GM06990 (cell line): Measurements from ENCODE around the gene MRPL49.
A peak's percentile ranks its signal among the peaks of the same experiment; 100 is the strongest.

Source experiments
- DNase-seq: peaks from one replicate; pipeline ENCODE4 v3.0.0-alpha.2; 2011; ENCODE audit not compliant: insufficient read length; ENCODE audit errors: extremely low read depth
- H3K27me3 ChIP-seq: replicated peaks from 2 replicates; pipeline ENCODE4 v1.6.0; 2011; ENCODE audit warnings: low read length; ENCODE audit not compliant: control insufficient read depth, insufficient read depth
- H3K36me3 ChIP-seq: 2 replicates; pipeline ENCODE4 v1.5.1; 2011; ENCODE audit warnings: low read length; ENCODE audit not compliant: control insufficient read depth, insufficient read depth
- H3K4me3 ChIP-seq: replicated peaks from 2 replicates; pipeline ENCODE4 v1.5.1; 2011; ENCODE audit warnings: low read depth, mild to moderate bottlenecking, control low read depth, low read length
- CTCF ChIP-seq: IDR thresholded peaks from 2 replicates; pipeline ENCODE4 v1.5.1; 2011; ENCODE audit warnings: low read length, control low read depth, mild to moderate bottlenecking, inconsistent platforms; ENCODE audit not compliant: insufficient read depth, poor library complexity, severe bottlenecking

Gene MRPL49

GRCh38 chr11:65111159-65111743 lies 10.9 kb upstream of the MRPL49 start:
- no peak for DNase-seq
- Histone ChIP-seq H3K4me3 (no peak overlapping the region), H3K36me3 (peaks cover 12% of the 10 kb centered on the region), H3K27me3 (no peaks in the 10 kb centered on the region)
- no peak for TF ChIP-seq CTCF

GRCh38 chr11:65111744-65112545 lies 10.2 kb upstream of the MRPL49 start, which contains the start of gene TM7SF2:
TSS of gene TM7SF2 (plus strand) at chr11:65111872. CDS start at chr11:65112016, 144 bp downstream.
- H3K36me3 ChIP-seq: peaks cover 12% of the 10 kb centered on the region

DNA sequence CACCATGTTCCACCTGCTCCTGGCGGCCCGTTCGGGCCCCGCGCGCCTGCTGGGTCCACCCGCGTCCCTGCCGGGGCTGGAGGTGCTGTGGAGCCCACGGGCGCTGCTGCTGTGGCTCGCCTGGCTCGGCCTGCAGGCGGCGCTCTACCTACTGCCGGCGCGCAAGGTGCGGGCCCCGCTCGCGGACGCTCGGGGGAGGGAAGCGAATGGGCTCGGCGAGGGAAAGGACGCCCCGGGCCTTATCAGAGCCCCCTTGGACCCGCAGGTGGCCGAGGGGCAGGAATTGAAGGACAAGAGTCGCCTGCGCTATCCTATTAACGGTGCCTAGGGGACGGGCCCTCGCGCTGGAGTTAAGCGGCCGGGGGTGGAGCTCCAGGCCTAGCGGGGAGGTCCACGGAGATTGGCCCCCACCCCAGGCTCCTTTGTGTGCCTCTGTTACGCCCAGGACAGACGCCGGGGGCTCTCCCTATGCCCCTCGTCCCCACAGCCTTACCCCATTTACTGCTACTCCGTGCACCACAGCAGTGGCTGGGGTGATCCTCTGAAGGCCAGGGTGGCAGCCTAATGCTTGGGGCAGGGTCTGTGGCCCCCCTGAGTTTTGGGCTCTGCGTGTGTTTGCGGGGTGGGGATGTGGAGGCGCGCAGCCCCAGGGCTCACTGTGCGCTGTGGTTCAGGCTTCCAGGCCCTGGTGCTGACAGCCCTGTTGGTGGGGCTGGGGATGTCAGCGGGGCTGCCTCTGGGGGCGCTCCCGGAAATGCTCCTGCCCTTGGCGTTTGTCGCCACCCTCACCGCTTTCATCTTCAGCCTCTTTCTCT lies 9.4 kb upstream of the MRPL49 start:
- H3K4me3 ChIP-seq: peak overlapping the region; percentile 67
- H3K36me3 ChIP-seq: peaks cover 10% of the 10 kb centered on the region
- no peaks in the 10 kb centered on the region for H3K27me3 ChIP-seq
- DNase-seq: peak; percentile 83
- peak; percentile 77 for TF ChIP-seq CTCF

More at GRCh38 chr11:65111744-65112545, 10.2 kb upstream of the MRPL49 start, which contains the start of gene TM7SF2:
- DNase-seq: peak; percentile 95
- no peak for TF ChIP-seq CTCF
- Histone ChIP-seq H3K27me3 (no peaks in the 10 kb centered on the region), H3K4me3 (peak within 1 kb of the TSS; percentile 67)

DNA sequence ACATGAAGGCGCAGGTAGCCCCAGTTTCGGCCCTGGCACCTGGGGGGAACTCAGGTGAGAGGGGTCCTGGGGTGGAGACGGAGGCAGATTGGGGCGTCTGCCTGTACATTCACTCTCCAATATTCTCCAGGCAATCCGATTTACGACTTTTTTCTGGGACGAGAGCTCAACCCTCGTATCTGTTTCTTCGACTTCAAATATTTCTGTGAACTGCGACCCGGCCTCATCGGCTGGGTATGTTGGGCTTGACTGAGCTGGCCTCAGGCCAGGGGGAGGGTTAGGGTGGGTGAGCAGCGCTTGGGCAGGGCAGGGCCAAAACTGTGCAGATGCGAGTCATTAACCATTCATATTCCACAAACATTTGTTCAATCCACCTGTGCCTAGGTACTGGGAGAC lies 8.8 kb upstream of the MRPL49 start:
- TF ChIP-seq CTCF: no peak
- DNase-seq: no peak
- no peaks in the 10 kb centered on the region for H3K27me3 ChIP-seq
- H3K36me3 ChIP-seq: peaks cover 11% of the 10 kb centered on the region
- peak overlapping the region; percentile 67 for H3K4me3 ChIP-seq

DNA sequence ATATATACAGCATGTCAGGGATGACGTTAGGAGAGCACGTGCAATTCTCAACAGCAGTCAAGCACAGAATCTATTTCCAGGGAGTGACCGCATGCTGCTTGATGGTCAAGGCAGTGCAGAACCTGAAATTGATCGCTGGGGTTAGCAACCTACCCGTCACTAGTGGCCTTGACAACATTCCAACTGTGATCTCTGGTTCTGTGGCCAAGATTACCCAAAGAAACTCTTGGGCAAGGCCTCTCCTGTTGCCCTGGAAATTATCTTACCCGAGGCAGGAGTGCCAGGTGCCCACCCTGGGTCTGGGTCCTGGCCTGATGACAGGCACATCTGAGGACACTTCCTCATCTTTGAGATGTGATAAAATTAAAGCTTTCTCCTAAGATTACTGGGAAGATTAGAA lies 8.3 kb upstream of the MRPL49 start:
- peaks cover 16% of the 10 kb centered on the region for H3K36me3 ChIP-seq
- no peaks in the 10 kb centered on the region for H3K27me3 ChIP-seq
- no peak for TF ChIP-seq CTCF
- no peak overlapping the region for H3K4me3 ChIP-seq
- no peak for DNase-seq
